HepG2 (cell line): ENCODE data around the gene CSNK1G3. TPM values are rescaled to one million over a fixed set of nuclear protein-coding genes. Genes with fewer than 3 reads are reported as not detected.
A peak's percentile ranks its signal among the peaks of the same experiment; 100 is the strongest.

Experiments
- FOXP1 ChIP-seq, 2 experiments: fragments of 450-650 bp in 1 of 2; IDR thresholded peaks; 2 replicates each; pipeline ENCODE4 v1.6.1; 2017 to 2018; ENCODE audit warnings: antibody characterized with exemption in 1 of 2
- HMGXB4 ChIP-seq, 2 experiments: sonication (generic) in 1 of 2; formaldehyde crosslinking in 1 of 2; IDR thresholded peaks; 2 replicates each; pipeline versions ENCODE4 v1.4.0 to v1.6.1; 2018 to 2020; ENCODE audit warnings: missing genetic modification reagents in 2 of 2, borderline replicate concordance in 1 of 2, low read depth in 1 of 2, mild to moderate bottlenecking in 1 of 2, missing biosample characterization in 1 of 2
- KLF6 ChIP-seq: IDR thresholded peaks from 2 replicates; pipeline ENCODE4 v1.8.0; 2016; ENCODE audit warnings: missing biosample characterization, missing genetic modification reagents
- MAF1 ChIP-seq: sonication (generic); formaldehyde crosslinking; IDR thresholded peaks from 2 replicates; pipeline ENCODE4 v1.5.0; 2020; ENCODE audit warnings: missing genetic modification reagents, borderline replicate concordance
- MEIS1 ChIP-seq: sonication (generic); formaldehyde crosslinking; IDR thresholded peaks from 2 replicates; pipeline ENCODE4 v1.9.0; 2021; ENCODE audit warnings: mild to moderate bottlenecking, missing genetic modification reagents, moderate library complexity, borderline replicate concordance
- NONO ChIP-seq, 2 experiments: fragments of 450-650 bp in 1 of 2; sonication (generic) in 1 of 2; formaldehyde crosslinking in 1 of 2; IDR thresholded peaks in 1 of 2; conservative IDR thresholded peaks in 1 of 2; 2 replicates each; pipeline versions ENCODE4 v1.6.1 to v1.8.0; 2017 to 2022; ENCODE audit warnings: mild to moderate bottlenecking in 1 of 2, missing genetic modification reagents in 1 of 2, moderate library complexity in 1 of 2
- POLR2G ChIP-seq: fragments of 200-400 bp; formaldehyde crosslinking; IDR thresholded peaks from 2 replicates; pipeline ENCODE4 v1.6.1; 2018; ENCODE audit warnings: mild to moderate bottlenecking, low read depth, low read length, moderate library complexity
- REL ChIP-seq: sonication (generic); formaldehyde crosslinking; conservative IDR thresholded peaks from 2 replicates; pipeline ENCODE4 v1.8.0; 2022; ENCODE audit warnings: mild to moderate bottlenecking, missing genetic modification reagents, moderate library complexity
- RXRB ChIP-seq: IDR thresholded peaks from 2 replicates; pipeline ENCODE4 v1.6.1; 2016; ENCODE audit warnings: borderline replicate concordance, missing genetic modification reagents, missing compliant biosample characterization
- TOPORS ChIP-seq: sonication (generic); formaldehyde crosslinking; IDR thresholded peaks from 2 replicates; pipeline ENCODE4 v1.8.0; 2023; ENCODE audit warnings: mild to moderate bottlenecking, missing genetic modification reagents
- ZHX2 ChIP-seq, 2 experiments: sonication (generic) in 1 of 2; formaldehyde crosslinking in 1 of 2; IDR thresholded peaks; 2 replicates each; pipeline versions ENCODE4 v1.6.1 to v1.9.0; 2014 to 2022; ENCODE audit warnings: antibody characterized with exemption in 1 of 2, borderline replicate concordance in 1 of 2, inconsistent platforms in 1 of 2, low read depth in 1 of 2, missing genetic modification reagents in 1 of 2
- ZNF350 ChIP-seq: sonication (generic); formaldehyde crosslinking; IDR thresholded peaks from 2 replicates; pipeline ENCODE4 v1.4.0; 2020; ENCODE audit warnings: mild to moderate bottlenecking, low read depth, missing genetic modification reagents, borderline replicate concordance
- polyA plus RNA-seq, 8 experiments: library from polyadenylated mRNA; depleted of rRNA in 3 of 8; stranded (reverse) in 7 of 8; unstranded in 1 of 8; fragments of >200 nt; fragmentation: Illumina TruSeq in 4 of 8; extraction: Trizol in 4 of 8; gene quantifications; 2 replicates each; pipeline versions ENCODE4 v1.2.1 to v1.2.3, GENCODE V29; 2011 to 2016; ENCODE audit warnings: low read depth in 4 of 8, missing spikeins in 1 of 8, mixed read lengths in 1 of 8; ENCODE audit not compliant: insufficient read depth in 1 of 8
- total RNA-seq, 5 experiments: library from RNA; depleted of rRNA; stranded (reverse); fragments of >200 nt; fragmentation: Illumina TruSeq; extraction: Trizol; gene quantifications; 2 replicates each; pipeline ENCODE4 v1.2.3, GENCODE V29; 2016; ENCODE audit warnings: low read depth in 1 of 5
- TF ChIP-seq, protein P1 (sequence below): sonication (generic); formaldehyde crosslinking; IDR thresholded peaks from 2 replicates; pipeline ENCODE4 v1.5.1; 2020; ENCODE audit warnings: mild to moderate bottlenecking, missing genetic modification reagents

The CSNK1G3 gene
- total and polyA plus RNA-seq, 2 of the 13 experiments (the other 11 are each of a cell fraction or from before 2014, with no cell fraction given), result 11.3 to 31.5 TPM

DNA sequence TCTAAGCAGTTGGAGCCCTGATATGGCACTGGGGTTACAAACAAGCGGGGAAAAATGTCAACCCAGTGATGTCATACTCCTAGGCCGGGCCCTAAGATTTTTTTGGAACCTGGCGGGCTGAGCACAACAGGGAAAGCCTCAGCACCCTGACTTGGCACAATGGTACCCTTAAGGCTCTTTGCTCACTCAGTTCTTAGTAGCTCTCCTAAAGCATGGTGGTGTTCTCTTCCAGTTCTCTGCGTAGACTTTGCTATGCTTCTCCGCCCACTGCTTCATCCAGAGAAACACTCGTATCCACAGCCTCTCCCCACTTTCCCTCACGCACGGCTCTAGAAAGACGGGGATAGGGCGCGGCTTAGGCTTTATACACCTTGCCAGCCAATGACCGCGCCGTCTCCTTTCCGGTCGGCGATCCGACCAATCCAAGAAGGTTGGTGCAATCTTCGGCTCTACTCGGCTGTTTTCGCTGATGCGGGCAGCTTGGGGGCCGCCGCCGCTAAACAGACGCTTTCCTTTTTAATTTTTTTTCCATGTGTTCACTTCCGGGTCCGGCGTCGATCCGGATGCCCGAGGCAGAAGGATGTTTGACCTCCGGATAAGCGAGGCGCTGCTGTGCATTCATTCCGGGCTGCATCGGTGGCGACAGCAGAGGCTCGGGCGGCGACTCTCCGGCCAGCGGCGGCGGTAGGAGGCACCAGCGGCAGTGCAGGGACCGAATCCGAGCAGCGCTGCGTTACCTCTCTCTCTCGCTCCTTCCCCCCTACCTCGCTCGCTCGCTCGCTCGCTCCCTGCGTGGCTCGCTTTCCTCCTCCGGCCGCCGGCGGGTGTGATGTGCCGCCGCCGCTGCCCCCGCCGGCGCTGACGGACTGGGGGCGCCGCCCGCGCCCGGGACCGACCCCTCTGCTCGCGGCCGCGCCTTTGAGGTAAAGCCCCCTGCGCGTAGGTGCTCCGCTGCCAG is at the start of gene CSNK1G3 (continued):
- TF ChIP-seq MAF1 (no peak), REL (0 out of 2 replicates have a peak, but pooled peaks have one; percentile 42), MEIS1 (CRISPR knock-in tag) (no peak), KLF6 (CRISPR knock-in tag) (peak; percentile 69; the same call in 1 of the 2 replicates), POLR2G (peak; percentile 97), FOXP1 (IDR thresholded peaks at IDR 0.05) (no peak), FOXP1 (CRISPR knock-in tag; IDR thresholded peaks at IDR 0.05) (0 out of 2 replicates have a peak, but pooled peaks have one; percentile 26), TOPORS (CRISPR knock-in tag) (peak; percentile 44; the same call in 1 of the 2 replicates), ZNF350 (peak; percentile 77; the same call in 1 of the 2 replicates), ZHX2 (IDR thresholded peaks at IDR 0.05; ENCODE audit: low read depth) (0 out of 2 replicates have a peak, but pooled peaks have one; percentile 23), ZHX2 (CRISPR knock-in tag; IDR thresholded peaks at IDR 0.05; ENCODE audit: borderline replicate concordance) (no peak), NONO (IDR thresholded peaks at IDR 0.05) (no peak), NONO (CRISPR knock-in tag; conservative IDR thresholded peaks at IDR 0.05) (peak; percentile 86), RXRB (0 out of 2 replicates have a peak, but pooled peaks have one; percentile 54), HMGXB4 (CRISPR knock-in tag; IDR thresholded peaks at IDR 0.05; ENCODE audit: borderline replicate concordance in 1 of 2, low read depth in 1 of 2) (peak in 1 of 2 experiments; percentile 77; a peak in 2 of 4 replicates)
- TF ChIP-seq, protein P1, sequence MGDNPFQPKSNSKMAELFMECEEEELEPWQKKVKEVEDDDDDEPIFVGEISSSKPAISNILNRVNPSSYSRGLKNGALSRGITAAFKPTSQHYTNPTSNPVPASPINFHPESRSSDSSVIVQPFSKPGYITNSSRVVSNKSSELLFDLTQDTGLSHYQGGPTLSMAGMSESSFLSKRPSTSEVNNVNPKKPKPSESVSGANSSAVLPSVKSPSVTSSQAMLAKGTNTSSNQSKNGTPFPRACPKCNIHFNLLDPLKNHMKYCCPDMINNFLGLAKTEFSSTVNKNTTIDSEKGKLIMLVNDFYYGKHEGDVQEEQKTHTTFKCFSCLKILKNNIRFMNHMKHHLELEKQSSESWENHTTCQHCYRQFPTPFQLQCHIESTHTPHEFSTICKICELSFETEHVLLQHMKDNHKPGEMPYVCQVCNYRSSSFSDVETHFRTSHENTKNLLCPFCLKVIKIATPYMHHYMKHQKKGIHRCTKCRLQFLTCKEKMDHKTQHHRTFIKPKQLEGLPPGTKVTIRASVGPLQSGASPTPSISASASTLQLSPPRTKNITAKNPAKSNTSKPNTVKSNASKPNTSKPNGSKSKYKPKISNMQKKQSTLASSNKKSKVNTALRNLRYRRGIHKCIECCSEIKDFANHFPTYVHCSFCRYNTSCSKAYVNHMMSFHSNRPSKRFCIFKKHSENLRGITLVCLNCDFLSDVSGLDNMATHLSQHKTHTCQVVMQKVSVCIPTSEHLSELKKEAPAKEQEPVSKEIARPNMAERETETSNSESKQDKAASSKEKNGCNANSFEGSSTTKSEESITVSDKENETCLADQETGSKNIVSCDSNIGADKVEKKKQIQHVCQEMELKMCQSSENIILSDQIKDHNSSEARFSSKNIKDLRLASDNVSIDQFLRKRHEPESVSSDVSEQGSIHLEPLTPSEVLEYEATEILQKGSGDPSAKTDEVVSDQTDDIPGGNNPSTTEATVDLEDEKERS (CRISPR knock-in tag), result no peak
